ENCODE measurements around the gene MBP. TPM values are rescaled to one million over a fixed set of nuclear protein-coding genes. Genes with fewer than 3 reads are reported as not detected.

Gene MBP
- total RNA-seq, 1 experiment from 2014 or later: 47.4 TPM

DNA sequence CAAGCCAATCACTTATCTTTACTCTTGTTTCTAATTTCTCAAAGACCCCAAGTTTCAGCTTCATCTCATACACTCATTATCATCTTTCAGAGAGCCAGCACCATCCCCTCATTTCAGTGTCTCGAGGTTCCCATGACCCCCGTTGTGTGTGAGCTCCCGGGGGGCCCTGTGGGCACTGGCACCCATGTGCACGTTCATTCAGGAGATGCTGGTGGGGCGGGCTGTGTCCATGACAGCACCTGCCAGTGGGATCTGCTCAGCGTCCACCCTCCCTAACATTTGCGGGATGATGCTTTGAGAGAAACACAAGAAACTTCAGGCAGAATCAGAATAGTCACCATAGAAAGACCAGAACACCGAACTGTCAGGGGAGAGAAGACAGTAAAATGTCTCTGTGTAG lies 120.5 kb downstream of the MBP start:
- CTCF ChIA-PET: no interaction called here
- Histone ChIP-seq H3F3A (ENCODE audit: low read length, unreplicated experiment) (no peaks in the 10 kb centered on the region), H3K4me3 (ENCODE audit: low read length) (no peak overlapping the region), H3K4me1 (ENCODE audit: insufficient read depth, low read length) (no peaks in the 10 kb centered on the region), H3K9me3 (ENCODE audit: low read length) (no peaks in the 10 kb centered on the region), H3K9ac (ENCODE audit: low read length) (no peak overlapping the region), H3K4me2 (ENCODE audit: low read length) (no peak overlapping the region), H4K20me1 (ENCODE audit: low read length) (no peaks in the 10 kb centered on the region), H3K79me2 (ENCODE audit: low read length) (no peaks in the 10 kb centered on the region), H2AFZ (ENCODE audit: low read length) (no peak overlapping the region), H3K9me2 (replicated peaks; ENCODE audit: low read length) (no peaks in the 10 kb centered on the region), H3K36me3 (ENCODE audit: low read depth, low read length) (peaks cover 9% of the 10 kb centered on the region; the same call in 1 of the 2 replicates), H3K27me3 (ENCODE audit: low read length) (no peaks in the 10 kb centered on the region), H3K27ac (ENCODE audit: low read length) (no peak overlapping the region)
- no peak for TF ChIP-seq EZH2phosphoT487 (IDR thresholded peaks at IDR 0.05; ENCODE audit: borderline replicate concordance, low read length)
- TF ChIP-seq, protein P1, sequence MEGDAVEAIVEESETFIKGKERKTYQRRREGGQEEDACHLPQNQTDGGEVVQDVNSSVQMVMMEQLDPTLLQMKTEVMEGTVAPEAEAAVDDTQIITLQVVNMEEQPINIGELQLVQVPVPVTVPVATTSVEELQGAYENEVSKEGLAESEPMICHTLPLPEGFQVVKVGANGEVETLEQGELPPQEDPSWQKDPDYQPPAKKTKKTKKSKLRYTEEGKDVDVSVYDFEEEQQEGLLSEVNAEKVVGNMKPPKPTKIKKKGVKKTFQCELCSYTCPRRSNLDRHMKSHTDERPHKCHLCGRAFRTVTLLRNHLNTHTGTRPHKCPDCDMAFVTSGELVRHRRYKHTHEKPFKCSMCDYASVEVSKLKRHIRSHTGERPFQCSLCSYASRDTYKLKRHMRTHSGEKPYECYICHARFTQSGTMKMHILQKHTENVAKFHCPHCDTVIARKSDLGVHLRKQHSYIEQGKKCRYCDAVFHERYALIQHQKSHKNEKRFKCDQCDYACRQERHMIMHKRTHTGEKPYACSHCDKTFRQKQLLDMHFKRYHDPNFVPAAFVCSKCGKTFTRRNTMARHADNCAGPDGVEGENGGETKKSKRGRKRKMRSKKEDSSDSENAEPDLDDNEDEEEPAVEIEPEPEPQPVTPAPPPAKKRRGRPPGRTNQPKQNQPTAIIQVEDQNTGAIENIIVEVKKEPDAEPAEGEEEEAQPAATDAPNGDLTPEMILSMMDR (conservative IDR thresholded peaks at IDR 0.05; ENCODE audit: low read depth, low read length): no peak
- no peak for TF ChIP-seq EZH2 (IDR thresholded peaks at IDR 0.05; ENCODE audit: low read length, unreplicated experiment)
- intact Hi-C loops (cut with micrococcal nuclease): no loop called here
- ATAC-seq: no peak
- no TSS peak for BruUV-seq (replicated peaks)
- POLR2A ChIA-PET (ENCODE audit: unreplicated experiment): no interaction called here
- no peak for DNase-seq

GRCh38 chr18:77009675-77010074 lies 122.9 kb downstream of the MBP start:
- CTCF ChIA-PET: no interaction called here

More at GRCh38 chr18:77009675-77010074, 122.9 kb downstream of the MBP start:
- Histone ChIP-seq H4K20me1 (ENCODE audit: low read length) (no peaks in the 10 kb centered on the region), H3K36me3 (ENCODE audit: low read depth, low read length) (peaks cover 9% of the 10 kb centered on the region; the same call in 1 of the 2 replicates), H3K27ac (ENCODE audit: low read length) (no peak overlapping the region), H3K9me2 (replicated peaks; ENCODE audit: low read length) (no peaks in the 10 kb centered on the region), H3K4me2 (ENCODE audit: low read length) (no peak overlapping the region), H3K9ac (ENCODE audit: low read length) (no peak overlapping the region), H3K9me3 (ENCODE audit: low read length) (no peaks in the 10 kb centered on the region), H3K27me3 (ENCODE audit: low read length) (no peaks in the 10 kb centered on the region), H3K4me3 (ENCODE audit: low read length) (no peak overlapping the region), H3K79me2 (ENCODE audit: low read length) (no peaks in the 10 kb centered on the region), H3F3A (ENCODE audit: low read length, unreplicated experiment) (no peaks in the 10 kb centered on the region), H3K4me1 (ENCODE audit: insufficient read depth, low read length) (no peaks in the 10 kb centered on the region), H2AFZ (ENCODE audit: low read length) (no peak overlapping the region)
- no TSS peak for BruUV-seq (replicated peaks)
- TF ChIP-seq, protein P1 (conservative IDR thresholded peaks at IDR 0.05; ENCODE audit: low read depth, low read length): no peak
- TF ChIP-seq EZH2 (IDR thresholded peaks at IDR 0.05; ENCODE audit: low read length, unreplicated experiment): no peak
- no peak for TF ChIP-seq EZH2phosphoT487 (IDR thresholded peaks at IDR 0.05; ENCODE audit: borderline replicate concordance, low read length)
- intact Hi-C loops (cut with micrococcal nuclease): no loop called here
- POLR2A ChIA-PET (ENCODE audit: unreplicated experiment): no interaction called here
- no peak for DNase-seq
- no peak for ATAC-seq

Data from PC-3 (cell line).